Loucy (cell line): ENCODE results near the gene KCND2.

Source experiments
- H2AFZ ChIP-seq: fragments of 200-600 bp; sonication (generic); 2 replicates; pipeline ENCODE4 v1.6.0; 2016; ENCODE audit warnings: antibody characterized with exemption, mild to moderate bottlenecking, low read length, moderate library complexity
- H3F3A ChIP-seq: fragments of 200-600 bp; 2 replicates; pipeline ENCODE4 v1.6.0; 2016; ENCODE audit warnings: antibody characterized with exemption, low read depth, mild to moderate bottlenecking
- H3K27me3 ChIP-seq: fragments of 200-600 bp; sonication (generic); 2 replicates; pipeline ENCODE4 v1.6.1; 2014; ENCODE audit warnings: low read length, mild to moderate bottlenecking; ENCODE audit not compliant: insufficient read depth, poor library complexity, severe bottlenecking
- H3K36me3 ChIP-seq: fragments of 200-600 bp; sonication (generic); 2 replicates; pipeline ENCODE4 v1.6.1; 2016; ENCODE audit warnings: low read length; ENCODE audit not compliant: insufficient read depth
- H3K4me1 ChIP-seq: fragments of 200-600 bp; sonication (generic); 2 replicates; pipeline ENCODE4 v1.5.1; 2014; ENCODE audit warnings: low read length, mild to moderate bottlenecking; ENCODE audit not compliant: insufficient read depth, poor library complexity, severe bottlenecking
- H3K4me2 ChIP-seq: fragments of 200-600 bp; sonication (generic); 2 replicates; pipeline ENCODE4 v1.6.0; 2014; ENCODE audit warnings: antibody characterized with exemption, low read length, low read depth, mild to moderate bottlenecking; ENCODE audit not compliant: poor library complexity, severe bottlenecking
- H3K4me3 ChIP-seq: fragments of 200-600 bp; sonication (generic); 2 replicates; pipeline ENCODE4 v1.5.1; 2014; ENCODE audit warnings: low read length, mild to moderate bottlenecking, mixed read lengths; ENCODE audit not compliant: poor library complexity, severe bottlenecking
- H3K79me2 ChIP-seq: fragments of 200-600 bp; sonication (generic); 2 replicates; pipeline ENCODE4 v1.6.1; 2014; ENCODE audit warnings: low read length; ENCODE audit not compliant: insufficient read depth
- H3K9ac ChIP-seq: fragments of 200-600 bp; sonication (generic); 2 replicates; pipeline ENCODE4 v1.6.0; 2014; ENCODE audit warnings: mild to moderate bottlenecking, low read depth, low read length, moderate library complexity; ENCODE audit not compliant: poor library complexity, severe bottlenecking
- H3K9me2 ChIP-seq: fragments of 200-600 bp; sonication (generic); replicated peaks from 2 replicates; pipeline ENCODE4 v1.6.1; 2016; ENCODE audit warnings: low read depth, low read length, mixed read lengths
- H3K9me3 ChIP-seq: fragments of 200-600 bp; sonication (generic); 2 replicates; pipeline ENCODE4 v1.6.1; 2014; ENCODE audit warnings: mild to moderate bottlenecking, antibody characterized with exemption, low read length, low read depth; ENCODE audit not compliant: insufficient read depth
- H4K20me1 ChIP-seq: fragments of 200-600 bp; sonication (generic); 2 replicates; pipeline ENCODE4 v1.6.0; 2014; ENCODE audit warnings: antibody characterized with exemption, low read length, mild to moderate bottlenecking; ENCODE audit not compliant: insufficient read depth, poor library complexity, severe bottlenecking
- EZH2phosphoT487 ChIP-seq: fragments of 200-600 bp; IDR thresholded peaks from 2 replicates; pipeline ENCODE4 v1.6.1; 2018; ENCODE audit warnings: antibody characterized with exemption, mild to moderate bottlenecking, moderate library complexity, borderline replicate concordance
- TF ChIP-seq, protein P1 (sequence below): fragments of 200-600 bp; sonication (generic); conservative IDR thresholded peaks from 2 replicates; pipeline ENCODE4 v1.5.1; 2014; ENCODE audit warnings: mild to moderate bottlenecking, antibody characterized with exemption, low read length

The KCND2 gene

GRCh38 chr7:120260111-120260510 lies 12.9 kb upstream of the KCND2 start:
- no peaks in the 10 kb centered on the region for H3K9me3 ChIP-seq
- H3K27me3 ChIP-seq: no peaks in the 10 kb centered on the region
- no peak overlapping the region for H2AFZ ChIP-seq
- H3K36me3 ChIP-seq: no peaks in the 10 kb centered on the region
- H3F3A ChIP-seq: no peaks in the 10 kb centered on the region
- H3K4me2 ChIP-seq: no peak overlapping the region
- H3K79me2 ChIP-seq: no peaks in the 10 kb centered on the region
- no peaks in the 10 kb centered on the region for H3K9me2 ChIP-seq
- no peak for TF ChIP-seq EZH2phosphoT487
- TF ChIP-seq, protein P1, sequence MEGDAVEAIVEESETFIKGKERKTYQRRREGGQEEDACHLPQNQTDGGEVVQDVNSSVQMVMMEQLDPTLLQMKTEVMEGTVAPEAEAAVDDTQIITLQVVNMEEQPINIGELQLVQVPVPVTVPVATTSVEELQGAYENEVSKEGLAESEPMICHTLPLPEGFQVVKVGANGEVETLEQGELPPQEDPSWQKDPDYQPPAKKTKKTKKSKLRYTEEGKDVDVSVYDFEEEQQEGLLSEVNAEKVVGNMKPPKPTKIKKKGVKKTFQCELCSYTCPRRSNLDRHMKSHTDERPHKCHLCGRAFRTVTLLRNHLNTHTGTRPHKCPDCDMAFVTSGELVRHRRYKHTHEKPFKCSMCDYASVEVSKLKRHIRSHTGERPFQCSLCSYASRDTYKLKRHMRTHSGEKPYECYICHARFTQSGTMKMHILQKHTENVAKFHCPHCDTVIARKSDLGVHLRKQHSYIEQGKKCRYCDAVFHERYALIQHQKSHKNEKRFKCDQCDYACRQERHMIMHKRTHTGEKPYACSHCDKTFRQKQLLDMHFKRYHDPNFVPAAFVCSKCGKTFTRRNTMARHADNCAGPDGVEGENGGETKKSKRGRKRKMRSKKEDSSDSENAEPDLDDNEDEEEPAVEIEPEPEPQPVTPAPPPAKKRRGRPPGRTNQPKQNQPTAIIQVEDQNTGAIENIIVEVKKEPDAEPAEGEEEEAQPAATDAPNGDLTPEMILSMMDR: no peak
- no peaks in the 10 kb centered on the region for H3K4me1 ChIP-seq
- no peak overlapping the region for H3K4me3 ChIP-seq
- H3K9ac ChIP-seq: no peak overlapping the region
- H4K20me1 ChIP-seq: no peaks in the 10 kb centered on the region

- no peaks in the 10 kb centered on the region for H3K9me3 ChIP-seq
- no peak overlapping the region for H3K4me2 ChIP-seq
- no peaks in the 10 kb centered on the region for H3K4me1 ChIP-seq
- H3K27me3 ChIP-seq: no peaks in the 10 kb centered on the region
- H2AFZ ChIP-seq: no peak overlapping the region
- no peaks in the 10 kb centered on the region for H3K79me2 ChIP-seq
- TF ChIP-seq EZH2phosphoT487: no peak
- TF ChIP-seq, protein P1: peak; percentile 63
- no peaks in the 10 kb centered on the region for H4K20me1 ChIP-seq
- H3K36me3 ChIP-seq: no peaks in the 10 kb centered on the region
- H3F3A ChIP-seq: no peaks in the 10 kb centered on the region
- H3K9me2 ChIP-seq: no peaks in the 10 kb centered on the region
- no peak overlapping the region for H3K4me3 ChIP-seq
- no peak overlapping the region for H3K9ac ChIP-seq
These were observed 714 bp upstream of the KCND2 start for GRCh38 chr7:120272261-120272660.

DNA sequence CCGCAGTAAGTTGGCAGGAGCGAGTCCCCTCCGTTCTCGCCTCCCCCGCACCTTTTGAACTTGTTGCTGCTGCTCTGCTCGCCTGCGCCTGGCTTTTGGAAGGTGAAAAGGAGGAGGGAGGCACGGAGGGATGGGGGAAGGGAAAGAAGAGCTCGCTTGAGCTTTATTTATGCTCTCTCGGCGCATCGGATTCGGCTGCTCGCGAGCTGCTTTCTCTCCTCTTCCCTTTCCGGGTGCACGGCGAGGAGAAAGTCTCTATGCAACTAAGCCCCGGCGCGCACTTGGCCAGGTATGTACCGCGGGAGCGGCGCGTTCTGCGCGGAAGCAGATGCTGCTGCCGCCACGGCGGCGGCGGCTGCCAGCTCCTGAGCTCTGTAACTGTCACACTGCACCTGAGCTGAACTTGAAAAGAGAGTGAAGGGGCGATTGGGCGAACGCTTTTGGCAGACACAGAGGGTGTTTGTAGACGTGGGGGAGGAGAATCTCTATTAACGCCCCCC lies 551 bp downstream of the KCND2 start:
- no peaks in the 10 kb centered on the region for H3K79me2 ChIP-seq
- H4K20me1 ChIP-seq: no peaks in the 10 kb centered on the region
- H3K9me2 ChIP-seq: no peaks in the 10 kb centered on the region
- TF ChIP-seq, protein P1: no peak
- TF ChIP-seq EZH2phosphoT487: no peak
- no peak overlapping the region for H3K4me2 ChIP-seq
- no peak overlapping the region for H2AFZ ChIP-seq
- H3F3A ChIP-seq: no peaks in the 10 kb centered on the region
- no peak overlapping the region for H3K9ac ChIP-seq
- no peaks in the 10 kb centered on the region for H3K9me3 ChIP-seq
- no peaks in the 10 kb centered on the region for H3K4me1 ChIP-seq
- no peak overlapping the region for H3K4me3 ChIP-seq
- H3K36me3 ChIP-seq: no peaks in the 10 kb centered on the region
- H3K27me3 ChIP-seq: no peaks in the 10 kb centered on the region
